ENCODE data around the gene FGF18. TPM values are rescaled to one million over a fixed set of nuclear protein-coding genes. Genes with fewer than 3 reads are reported as not detected.
A peak's percentile ranks its signal among the peaks of the same experiment; 100 is the strongest.

Gene FGF18
- total RNA-seq, 1 donor from 2014 or later: 0.06 TPM

DNA sequence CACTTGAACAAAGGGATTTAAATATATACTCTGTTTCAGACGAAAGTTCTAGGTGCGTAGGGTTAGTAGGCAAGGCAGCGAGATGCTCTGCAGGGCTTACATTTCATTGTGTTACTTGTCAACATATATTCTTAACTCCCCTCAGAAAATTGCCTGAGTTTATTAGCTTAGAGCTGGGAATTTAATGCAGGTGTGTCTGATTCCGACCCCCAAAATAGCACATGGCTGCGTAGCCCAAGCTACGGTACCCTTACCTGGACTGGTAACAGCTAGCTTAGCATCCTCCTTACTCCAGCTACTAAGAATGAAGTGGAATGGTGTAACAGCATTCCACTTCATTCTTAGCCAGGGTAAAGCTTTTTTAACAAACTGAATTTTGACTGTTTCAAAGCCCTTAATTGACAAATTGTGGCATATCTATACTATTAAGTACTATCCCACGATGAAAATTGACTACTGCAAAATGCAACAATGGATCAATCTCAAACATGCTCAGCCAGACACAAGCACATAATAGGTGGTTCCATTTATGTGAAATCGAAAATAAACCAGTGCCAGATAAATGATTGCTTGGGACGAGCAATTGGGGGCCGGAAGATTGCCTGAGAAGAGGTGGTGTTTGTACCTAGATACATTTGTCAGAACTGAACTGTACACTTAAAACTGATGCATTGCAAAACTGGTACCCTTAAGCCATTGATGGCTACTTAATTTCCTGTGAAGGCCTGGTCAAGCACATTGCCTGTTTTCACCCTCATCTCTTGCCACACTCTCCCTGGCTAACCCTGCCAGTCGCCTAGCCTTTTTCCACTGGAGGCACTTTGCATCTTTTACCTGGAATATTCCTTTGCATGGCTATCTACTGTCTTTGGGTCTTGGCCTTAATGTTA lies 3.0 kb upstream of the FGF18 start:
- peaks cover 26% of the 10 kb centered on the region for H3K27me3 ChIP-seq
- peaks cover 92% of the 10 kb centered on the region for H3F3A ChIP-seq (ENCODE audit: low read depth)
- TF ChIP-seq EZH2phosphoT487 (IDR thresholded peaks at IDR 0.05) (no peak), EZH2 (IDR thresholded peaks at IDR 0.05) (no peak)
- TF ChIP-seq, protein P1, sequence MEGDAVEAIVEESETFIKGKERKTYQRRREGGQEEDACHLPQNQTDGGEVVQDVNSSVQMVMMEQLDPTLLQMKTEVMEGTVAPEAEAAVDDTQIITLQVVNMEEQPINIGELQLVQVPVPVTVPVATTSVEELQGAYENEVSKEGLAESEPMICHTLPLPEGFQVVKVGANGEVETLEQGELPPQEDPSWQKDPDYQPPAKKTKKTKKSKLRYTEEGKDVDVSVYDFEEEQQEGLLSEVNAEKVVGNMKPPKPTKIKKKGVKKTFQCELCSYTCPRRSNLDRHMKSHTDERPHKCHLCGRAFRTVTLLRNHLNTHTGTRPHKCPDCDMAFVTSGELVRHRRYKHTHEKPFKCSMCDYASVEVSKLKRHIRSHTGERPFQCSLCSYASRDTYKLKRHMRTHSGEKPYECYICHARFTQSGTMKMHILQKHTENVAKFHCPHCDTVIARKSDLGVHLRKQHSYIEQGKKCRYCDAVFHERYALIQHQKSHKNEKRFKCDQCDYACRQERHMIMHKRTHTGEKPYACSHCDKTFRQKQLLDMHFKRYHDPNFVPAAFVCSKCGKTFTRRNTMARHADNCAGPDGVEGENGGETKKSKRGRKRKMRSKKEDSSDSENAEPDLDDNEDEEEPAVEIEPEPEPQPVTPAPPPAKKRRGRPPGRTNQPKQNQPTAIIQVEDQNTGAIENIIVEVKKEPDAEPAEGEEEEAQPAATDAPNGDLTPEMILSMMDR (IDR thresholded peaks at IDR 0.05): no peak
- DNase-seq (ENCODE audit: low spot score): no peak
- no peak overlapping the region for H3K4me3 ChIP-seq
- no peak overlapping the region for H3K4me2 ChIP-seq
- peaks cover 16% of the 10 kb centered on the region for H3K79me2 ChIP-seq (ENCODE audit: low read depth)
- Mint-ChIP-seq H3K36me3 (peaks cover 5% of the 10 kb centered on the region), H3K4me3 (no peak overlapping the region), H3K27me3 (ENCODE audit: insufficient read depth, low read depth) (peaks cover 5% of the 10 kb centered on the region), H3K9me3 (no peaks in the 10 kb centered on the region), H3K27ac (no peak overlapping the region), H3K4me1 (peaks cover 15% of the 10 kb centered on the region)
- H3K36me3 ChIP-seq: peaks cover 2% of the 10 kb centered on the region
- H3K27ac ChIP-seq: no peak overlapping the region
- no peak overlapping the region for H2AFZ ChIP-seq (replicated peaks)
- no peak overlapping the region for H3K9ac ChIP-seq
- H3K9me3 ChIP-seq (ENCODE audit: low read depth): no peaks in the 10 kb centered on the region
- peaks cover 95% of the 10 kb centered on the region for H4K20me1 ChIP-seq (ENCODE audit: low read depth)
- H3K4me1 ChIP-seq: peaks cover 20% of the 10 kb centered on the region

DNA sequence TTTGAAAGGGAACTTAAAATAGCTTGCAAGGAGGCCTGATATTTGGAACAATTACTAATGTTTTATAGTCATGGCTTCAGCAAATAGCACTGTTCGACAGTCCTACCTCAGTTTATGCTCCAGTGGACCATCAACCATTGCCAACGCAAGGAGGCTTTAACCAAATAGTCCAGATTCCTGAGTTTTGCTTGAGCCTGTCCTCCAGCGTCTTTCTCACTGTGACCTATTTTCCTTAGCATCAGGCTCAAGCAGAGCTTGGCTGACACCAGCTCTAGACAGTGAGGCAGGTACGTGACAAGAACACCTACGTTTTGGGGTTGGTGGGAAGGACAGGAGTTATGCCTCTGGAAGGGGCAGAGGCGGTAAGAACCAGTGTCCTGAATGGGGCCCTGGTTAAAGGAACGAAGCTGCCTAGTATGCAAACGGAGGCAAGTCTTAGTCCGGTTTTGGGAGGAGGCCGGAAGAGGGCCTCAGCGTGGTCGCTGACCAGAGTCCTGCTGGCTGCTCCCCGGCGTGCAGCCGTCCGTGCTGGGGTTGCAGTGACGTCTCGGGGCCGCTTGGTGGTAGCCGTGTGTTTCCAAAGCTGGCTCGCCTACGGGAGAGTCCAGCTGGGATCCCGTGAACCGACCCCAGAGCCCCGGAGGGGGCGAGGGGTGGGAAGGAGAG lies 998 bp upstream of the FGF18 start:
- Histone ChIP-seq H3F3A (ENCODE audit: low read depth) (peaks cover 72% of the 10 kb centered on the region), H3K4me2 (peak overlapping the region; percentile 90), H3K9ac (no peak overlapping the region), H3K27me3 (peaks cover 47% of the 10 kb centered on the region), H3K4me3 (peak overlapping the region; percentile 53), H3K79me2 (ENCODE audit: low read depth) (no peaks in the 10 kb centered on the region), H3K27ac (no peak overlapping the region), H3K36me3 (no peaks in the 10 kb centered on the region), H3K9me3 (ENCODE audit: low read depth) (no peaks in the 10 kb centered on the region), H4K20me1 (ENCODE audit: low read depth) (peaks cover 91% of the 10 kb centered on the region), H2AFZ (replicated peaks) (peak overlapping the region; percentile 59), H3K4me1 (peaks cover 22% of the 10 kb centered on the region)
- DNase-seq (ENCODE audit: low spot score): peak; percentile 95
- H3K4me3 Mint-ChIP-seq: peak overlapping the region; percentile 86
- no peaks in the 10 kb centered on the region for H3K9me3 Mint-ChIP-seq
- H3K36me3 Mint-ChIP-seq: peaks cover 2% of the 10 kb centered on the region
- H3K27me3 Mint-ChIP-seq (ENCODE audit: insufficient read depth, low read depth): peaks cover 12% of the 10 kb centered on the region
- TF ChIP-seq, protein P1 (IDR thresholded peaks at IDR 0.05): peak; percentile 90
- no peak for TF ChIP-seq EZH2phosphoT487 (IDR thresholded peaks at IDR 0.05)
- peaks cover 35% of the 10 kb centered on the region for H3K4me1 Mint-ChIP-seq
- no peak overlapping the region for H3K27ac Mint-ChIP-seq

DNA sequence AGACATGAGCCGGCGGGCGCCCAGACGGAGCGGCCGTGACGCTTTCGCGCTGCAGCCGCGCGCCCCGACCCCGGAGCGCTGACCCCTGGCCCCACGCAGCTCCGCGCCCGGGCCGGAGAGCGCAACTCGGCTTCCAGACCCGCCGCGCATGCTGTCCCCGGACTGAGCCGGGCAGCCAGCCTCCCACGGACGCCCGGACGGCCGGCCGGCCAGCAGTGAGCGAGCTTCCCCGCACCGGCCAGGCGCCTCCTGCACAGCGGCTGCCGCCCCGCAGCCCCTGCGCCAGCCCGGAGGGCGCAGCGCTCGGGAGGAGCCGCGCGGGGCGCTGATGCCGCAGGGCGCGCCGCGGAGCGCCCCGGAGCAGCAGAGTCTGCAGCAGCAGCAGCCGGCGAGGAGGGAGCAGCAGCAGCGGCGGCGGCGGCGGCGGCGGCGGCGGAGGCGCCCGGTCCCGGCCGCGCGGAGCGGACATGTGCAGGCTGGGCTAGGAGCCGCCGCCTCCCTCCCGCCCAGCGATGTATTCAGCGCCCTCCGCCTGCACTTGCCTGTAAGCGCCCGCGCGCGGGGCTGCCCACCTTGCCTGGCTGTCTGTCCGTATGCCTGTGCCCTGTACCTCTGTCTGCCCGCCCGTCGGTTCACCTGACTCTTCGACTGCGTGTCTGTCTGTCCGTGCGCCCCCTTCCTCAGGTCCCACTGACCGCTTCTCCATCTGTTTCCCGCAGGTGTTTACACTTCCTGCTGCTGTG lies 412 bp downstream of the FGF18 start:
- H3K79me2 ChIP-seq (ENCODE audit: low read depth): no peaks in the 10 kb centered on the region
- peak overlapping the region; percentile 59 for H2AFZ ChIP-seq (replicated peaks)
- H3K4me2 ChIP-seq: peak overlapping the region; percentile 90
- TF ChIP-seq, protein P1 (IDR thresholded peaks at IDR 0.05): no peak
- TF ChIP-seq EZH2phosphoT487 (IDR thresholded peaks at IDR 0.05): no peak
- no peak for TF ChIP-seq EZH2 (IDR thresholded peaks at IDR 0.05)
- no peaks in the 10 kb centered on the region for H3K9me3 ChIP-seq (ENCODE audit: low read depth)
- peaks cover 77% of the 10 kb centered on the region for H4K20me1 ChIP-seq (ENCODE audit: low read depth)
- Mint-ChIP-seq H3K27ac (no peak overlapping the region), H3K4me3 (peak overlapping the region; percentile 89), H3K4me1 (peaks cover 46% of the 10 kb centered on the region), H3K9me3 (no peaks in the 10 kb centered on the region), H3K36me3 (peaks cover 2% of the 10 kb centered on the region), H3K27me3 (ENCODE audit: insufficient read depth, low read depth) (peaks cover 12% of the 10 kb centered on the region)
- H3K4me1 ChIP-seq: peaks cover 22% of the 10 kb centered on the region
- peaks cover 48% of the 10 kb centered on the region for H3K27me3 ChIP-seq
- no peaks in the 10 kb centered on the region for H3K36me3 ChIP-seq
- peak overlapping the region; percentile 53 for H3K4me3 ChIP-seq
- H3K27ac ChIP-seq: no peak overlapping the region
- H3K9ac ChIP-seq: no peak overlapping the region
- peak; percentile 87 for DNase-seq (ENCODE audit: low spot score)
- H3F3A ChIP-seq (ENCODE audit: low read depth): peaks cover 58% of the 10 kb centered on the region

All from neural progenitor cell (in vitro differentiated cells).